DMS 273 treated with DMSO at 0.1 percent for 48 hours (cell line): ENCODE data around the gene SLC10A1.
"Not testable (repeated sequence)": the region's sequence is repeated elsewhere in the genome, so short reads cannot be mapped to it uniquely, and the experiment has no call there.

ENCODE experiments used
- DNase-seq: peaks from one replicate; lab custom pipeline; 2025; lab: John Stamatoyannopoulos, UW

The SLC10A1 gene

GRCh38 chr14:69770559-69770958 lies 26.5 kb downstream of the SLC10A1 start:
- no peak for DNase-seq

DNA sequence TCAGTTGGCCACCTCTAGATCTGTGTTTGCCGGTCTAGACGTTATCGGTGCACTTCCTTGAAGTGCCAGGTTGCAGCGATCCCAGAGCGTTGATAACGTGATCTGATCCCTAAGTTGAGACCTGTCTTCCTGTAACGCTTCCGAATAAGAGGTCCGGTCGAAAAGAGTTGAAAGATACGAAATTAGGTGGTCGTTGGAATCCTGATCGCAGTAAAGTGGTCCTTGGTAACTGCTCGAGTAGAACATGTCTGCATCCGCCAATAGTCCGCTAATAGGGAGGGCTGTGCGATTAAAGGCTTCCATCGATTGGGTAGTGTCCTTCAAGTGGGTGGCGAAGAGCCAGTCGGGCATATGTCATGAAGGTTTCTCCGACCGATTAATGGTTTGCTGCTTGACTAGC lies 27.4 kb downstream of the SLC10A1 start:
- no peak for DNase-seq

GRCh38 chr14:69768873-69769272 lies 28.2 kb downstream of the SLC10A1 start:
- no peak for DNase-seq

DNA sequence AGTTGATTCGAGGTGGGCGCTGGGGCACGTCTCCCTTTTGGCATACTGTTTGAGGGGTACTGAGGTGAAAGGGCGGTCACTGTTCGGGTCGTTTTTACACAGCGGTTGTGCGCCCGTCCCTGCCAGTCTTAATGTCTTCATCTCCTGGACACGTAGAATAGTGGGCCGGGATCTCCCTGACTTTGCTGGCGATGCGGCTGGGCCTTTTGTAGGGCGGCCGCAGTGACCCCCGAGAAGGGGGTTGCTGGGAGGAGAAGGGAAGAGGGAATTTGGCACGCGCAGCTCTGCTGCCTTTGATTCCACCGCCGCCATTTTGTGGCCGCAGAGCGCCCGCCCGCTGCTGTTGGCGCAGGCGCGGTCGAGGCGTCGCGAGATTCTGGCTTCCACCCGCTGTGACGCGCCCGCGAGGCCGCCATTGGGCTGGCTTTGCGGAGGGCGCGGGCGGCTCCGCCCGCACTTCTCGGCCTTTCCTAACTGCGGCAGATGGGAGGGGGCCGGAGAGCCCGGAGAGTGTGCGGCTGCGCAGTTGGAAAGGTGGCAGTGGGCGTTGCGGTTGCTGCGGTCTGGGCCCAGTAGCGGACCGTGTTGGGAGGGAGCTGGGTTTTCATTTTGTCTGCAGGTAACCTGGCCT lies 29.6 kb downstream of the SLC10A1 start:
- DNase-seq: peak; percentile 52

- peak; percentile 94 for DNase-seq
These were observed 30.1 kb downstream of the SLC10A1 start, which contains the start of gene SRSF5 for GRCh38 chr14:69766984-69767368. Gene SRSF5, plus strand, starts transcription at chr14:69767142. Its CDS starts 1,015 bp downstream, at chr14:69768157.

DNA sequence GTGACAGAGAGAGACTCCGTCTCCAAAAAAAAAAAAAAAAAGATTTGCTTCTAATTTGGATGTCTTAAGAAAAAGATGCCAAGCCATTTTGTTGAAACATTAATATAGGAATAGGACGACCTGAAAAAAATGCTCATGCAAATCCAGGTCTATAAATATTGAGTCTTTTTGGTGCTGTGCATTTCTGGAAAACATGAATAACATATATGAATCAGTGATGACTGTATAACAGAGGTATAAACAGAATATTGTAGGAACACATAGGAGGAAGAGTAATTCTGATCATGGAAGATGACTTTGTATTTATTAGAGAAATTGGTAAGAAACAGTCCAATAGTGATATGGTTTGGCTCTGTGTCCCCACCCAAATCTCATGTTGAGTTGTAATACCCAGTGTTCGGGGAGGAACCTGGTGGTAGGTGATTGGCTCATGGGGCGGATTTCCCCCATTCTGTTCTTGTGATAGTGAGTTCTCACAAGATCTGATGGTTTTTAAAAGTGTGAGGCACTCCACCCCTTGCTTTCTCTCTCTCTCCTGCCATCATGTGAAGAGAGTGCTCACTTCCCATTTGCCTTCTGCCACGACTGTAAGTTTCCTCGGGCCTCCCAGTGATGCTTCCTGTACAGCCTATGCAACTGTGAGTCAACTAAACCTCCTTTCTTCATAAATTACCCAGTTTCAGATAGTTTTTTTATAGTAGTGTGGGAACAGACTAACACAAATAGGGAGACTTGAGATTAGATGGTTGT lies 33.1 kb downstream of the SLC10A1 start:
- no peak for DNase-seq

GRCh38 chr14:69760810-69761209 lies 36.2 kb downstream of the SLC10A1 start:
- DNase-seq: no peak

DNA sequence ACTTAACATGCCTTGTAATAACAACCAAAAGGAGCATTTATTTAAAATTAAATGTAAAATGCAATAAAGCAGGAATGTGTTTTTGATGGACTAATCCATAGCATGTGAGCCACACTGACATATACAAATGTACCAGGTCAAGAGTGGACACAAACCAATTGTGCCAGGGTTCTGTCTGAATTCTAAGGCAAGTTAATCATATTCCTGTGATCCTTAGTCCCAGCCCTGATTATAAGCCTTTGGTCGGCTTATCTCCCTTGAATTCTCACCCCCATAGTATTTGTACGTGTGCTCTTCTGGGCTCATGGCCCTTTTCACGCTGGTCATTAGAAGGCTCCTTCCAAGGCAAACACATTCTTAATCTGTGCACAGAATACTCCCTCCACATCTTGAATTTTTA lies 40.7 kb downstream of the SLC10A1 start:
- DNase-seq: no peak

DNA sequence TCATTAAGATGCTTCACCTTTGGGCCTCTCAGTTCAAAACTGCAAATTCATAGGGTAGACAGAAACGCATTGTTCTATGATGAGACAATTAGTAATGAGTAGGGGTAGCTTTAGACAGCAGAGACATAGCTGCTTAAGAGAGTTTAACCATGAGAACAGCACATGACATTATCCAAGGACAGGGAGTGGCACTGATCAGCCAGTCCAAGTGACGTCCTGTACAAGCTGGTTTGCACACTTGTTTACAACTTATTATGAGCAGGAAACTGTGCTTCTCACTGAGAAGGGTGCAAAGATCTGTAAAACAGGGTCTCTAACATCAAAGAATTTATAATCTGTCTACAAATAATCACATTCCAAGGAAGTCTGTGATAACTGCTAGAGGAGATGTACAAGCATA lies 41.3 kb downstream of the SLC10A1 start:
- no peak for DNase-seq

GRCh38 chr14:69755296-69755695 lies 41.7 kb downstream of the SLC10A1 start:
- DNase-seq: no peak

DNA sequence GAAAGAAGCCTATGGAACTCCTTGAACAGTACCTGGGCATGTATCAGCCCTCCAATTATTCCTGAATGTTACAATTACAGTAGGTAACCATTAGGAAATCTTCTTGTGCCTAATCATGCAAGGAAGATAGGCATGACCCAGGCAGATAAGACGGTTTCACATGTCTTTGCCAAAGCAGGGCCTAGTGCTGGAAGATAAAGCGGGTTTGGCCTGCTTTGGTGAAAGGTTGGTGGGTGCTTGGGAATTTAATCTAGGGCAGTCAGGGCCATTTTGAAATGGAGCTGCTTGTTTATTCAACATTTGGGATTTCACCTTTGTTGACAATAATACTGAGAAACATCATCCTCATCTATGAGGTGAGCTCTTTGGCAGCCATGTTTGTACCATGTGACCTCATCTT lies 42.6 kb downstream of the SLC10A1 start:
- DNase-seq: no peak

DNA sequence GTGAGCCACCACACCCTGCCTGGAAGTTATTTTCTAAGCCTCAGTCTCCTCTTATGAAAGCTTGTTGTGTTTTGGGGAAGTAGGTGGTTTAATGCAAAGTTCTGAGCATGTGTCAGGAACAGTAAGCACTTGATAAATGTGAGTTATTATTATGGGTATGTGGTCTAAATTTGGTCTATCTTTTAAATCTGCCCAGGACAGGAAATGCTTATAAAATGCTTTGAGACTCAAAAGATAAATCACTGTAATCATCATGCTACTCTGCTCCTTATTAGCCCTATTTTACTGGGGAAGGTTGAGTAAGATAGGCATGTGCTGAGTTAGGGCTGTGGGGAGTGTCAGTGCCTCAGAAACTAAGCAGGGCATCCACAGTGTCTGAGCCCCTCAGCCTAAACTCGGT lies 43.2 kb downstream of the SLC10A1 start:
- no peak for DNase-seq

GRCh38 chr14:69752773-69753172 lies 44.3 kb downstream of the SLC10A1 start:
- no peak for DNase-seq

GRCh38 chr14:69750495-69750894 lies 46.5 kb downstream of the SLC10A1 start:
- DNase-seq: no peak

- no peak for DNase-seq
These were observed 47.1 kb downstream of the SLC10A1 start for GRCh38 chr14:69749956-69750355.

- no peak for DNase-seq
These were observed 56.0 kb downstream of the SLC10A1 start for GRCh38 chr14:69741055-69741454.

DNA sequence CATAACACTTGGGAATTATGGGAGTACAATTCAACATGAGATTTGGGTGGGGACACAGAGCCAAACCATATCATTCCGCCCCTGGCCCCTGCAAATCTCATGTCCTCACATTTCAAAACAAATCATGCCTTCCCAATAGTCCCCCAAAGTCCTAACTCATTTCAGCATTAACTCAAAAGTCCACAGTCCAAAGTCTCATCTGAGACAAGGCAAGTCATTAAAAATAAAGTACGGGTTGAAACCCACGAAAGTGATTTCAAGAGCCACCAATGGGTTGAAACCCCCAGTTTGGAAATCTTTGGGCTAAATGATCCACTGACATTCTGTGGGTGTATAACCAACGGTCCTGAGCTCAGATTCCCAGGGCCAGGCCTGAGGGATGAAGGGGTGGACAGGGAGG lies 60.6 kb downstream of the SLC10A1 start:
- not testable (repeated sequence) for DNase-seq

- not testable (repeated sequence) for DNase-seq
These were observed 65.0 kb downstream of the SLC10A1 start for GRCh38 chr14:69731919-69732598.

GRCh38 chr14:69727860-69728259 lies 69.2 kb downstream of the SLC10A1 start:
- DNase-seq: no peak

GRCh38 chr14:69726761-69727511 lies 70.1 kb downstream of the SLC10A1 start:
- no peak for DNase-seq
